ENCODE data around the gene MAFG. TPM values are rescaled to one million over a fixed set of nuclear protein-coding genes. Genes with fewer than 3 reads are reported as not detected.

MAFG gene
- polyA plus RNA-seq, 1 donor, result 12.1 TPM

GRCh38 chr17:81899514-81900166, 27.9 kb downstream of the MAFG start:
- no peak for DNase-seq

GRCh38 chr17:81898885-81899284, 28.6 kb downstream of the MAFG start:
- DNase-seq, result no peak

- no peak for DNase-seq
Measured at GRCh38 chr17:81898029-81898866, 29.3 kb downstream of the MAFG start.

GRCh38 chr17:81895400-81895799, 32.1 kb downstream of the MAFG start:
- DNase-seq, result no peak

- DNase-seq, result no peak
Measured at GRCh38 chr17:81891303-81891552, 36.3 kb downstream of the MAFG start.

- no peak for DNase-seq
Measured at GRCh38 chr17:81890447-81891302, 36.9 kb downstream of the MAFG start.

- DNase-seq, result no peak
Measured at GRCh38 chr17:81889602-81890001, 37.9 kb downstream of the MAFG start.

- DNase-seq, result no peak
Measured at GRCh38 chr17:81888988-81889595, 38.4 kb downstream of the MAFG start.

GRCh38 chr17:81888105-81888987, 39.2 kb downstream of the MAFG start:
- no peak for DNase-seq

GRCh38 chr17:81885869-81886548, 41.5 kb downstream of the MAFG start:
- DNase-seq, result no peak

- no peak for DNase-seq
Measured at GRCh38 chr17:81885454-81885853, 42.1 kb downstream of the MAFG start.

GRCh38 chr17:81884968-81885367, 42.6 kb downstream of the MAFG start:
- no peak for DNase-seq

GRCh38 chr17:81884520-81884919, 43.0 kb downstream of the MAFG start:
- no peak for DNase-seq

GRCh38 chr17:81879121-81879520, 48.4 kb downstream of the MAFG start:
- DNase-seq, result no peak

GRCh38 chr17:81878294-81878693, 49.2 kb downstream of the MAFG start:
- DNase-seq, result no peak

- DNase-seq, result no peak
Measured at GRCh38 chr17:81877569-81877968, 50.0 kb downstream of the MAFG start.

GRCh38 chr17:81871387-81872230, 55.9 kb downstream of the MAFG start:
- peak; percentile 84 for DNase-seq

- DNase-seq, result no peak
Measured at GRCh38 chr17:81870981-81871386, 56.6 kb downstream of the MAFG start, which contains the start of gene ARHGDIA. TSS of gene ARHGDIA (minus strand) at chr17:81871337. CDS start at chr17:81869930, 1,407 bp downstream.

GRCh38 chr17:81870131-81870980, 57.2 kb downstream of the MAFG start:
- no peak for DNase-seq

Data from left kidney (tissue), 2 donors.